Measurements from ENCODE around the gene SCN2A.

SCN2A gene

DNA sequence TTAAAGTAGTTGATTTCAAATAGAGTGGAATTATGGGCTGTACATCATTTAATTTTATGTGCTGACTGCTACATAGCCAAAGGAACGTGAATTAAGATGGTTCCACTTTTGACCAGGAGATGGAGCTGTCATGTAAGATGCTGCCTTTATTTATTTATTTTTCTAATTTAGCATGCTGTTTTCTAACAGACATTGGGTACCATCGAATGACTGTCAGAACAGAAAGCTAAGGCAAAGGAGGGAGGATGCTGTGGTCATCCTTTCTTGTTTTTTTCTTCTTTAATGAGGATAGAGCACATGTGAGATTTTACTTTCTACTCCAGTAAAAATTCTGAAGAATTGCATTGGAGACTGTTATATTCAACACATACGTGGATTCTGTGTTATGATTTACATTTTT, at the start of gene SCN2A:
TSS of gene SCN2A (plus strand) at position 185 of the 400 bp plus-strand sequence. CDS start 56,410 bp downstream, outside the sequence.
- no peak for DNase-seq

DNA sequence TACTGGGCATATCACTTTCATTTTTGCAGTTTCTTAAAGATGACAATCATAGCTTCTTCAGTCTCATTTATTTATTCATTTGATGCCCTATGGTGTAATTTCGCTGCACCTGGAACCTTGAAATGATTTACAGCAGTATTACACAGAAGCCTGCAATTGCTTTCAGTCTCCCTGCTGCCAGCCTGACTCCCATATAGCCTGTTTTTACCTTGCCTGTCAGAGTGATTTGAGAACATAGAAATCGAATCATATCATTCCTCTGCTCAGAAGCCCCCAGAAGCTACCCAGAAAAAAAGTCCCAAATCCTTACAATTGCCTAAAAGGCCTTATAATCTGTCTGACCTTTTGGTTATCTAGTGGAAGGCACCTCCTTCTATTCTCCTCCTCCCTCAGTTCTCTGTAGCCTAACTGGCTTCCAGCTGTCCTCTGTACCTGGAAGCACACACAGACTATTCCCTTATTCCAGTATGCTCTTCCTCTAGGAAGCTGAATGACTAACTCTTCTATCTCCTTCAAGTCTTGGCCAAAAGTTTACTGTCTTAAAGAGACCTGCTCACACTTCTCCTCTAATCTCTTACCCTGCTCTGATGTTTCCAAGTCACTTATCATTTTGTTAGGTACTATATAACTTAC, 48.0 kb upstream of the SCN2A start:
- no peak for DNase-seq

DNA sequence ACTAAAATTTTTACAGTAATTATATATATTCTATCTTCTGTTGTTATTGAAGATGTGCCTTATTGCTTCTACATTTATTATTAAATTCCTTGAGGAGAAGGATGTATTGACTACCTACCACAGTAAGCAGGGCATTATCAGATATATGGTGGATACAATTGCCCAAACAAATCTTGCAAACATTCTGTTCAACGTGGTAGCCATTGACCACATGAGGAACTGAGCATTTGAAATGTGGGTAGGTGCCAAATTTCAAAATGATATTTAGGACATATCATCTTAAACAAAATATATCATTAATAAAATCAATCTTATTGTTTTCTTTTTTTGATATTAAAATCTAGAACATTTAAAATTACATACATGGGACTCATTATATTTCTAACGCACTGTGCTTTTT, 46.5 kb upstream of the SCN2A start:
- no peak for DNase-seq

DNA sequence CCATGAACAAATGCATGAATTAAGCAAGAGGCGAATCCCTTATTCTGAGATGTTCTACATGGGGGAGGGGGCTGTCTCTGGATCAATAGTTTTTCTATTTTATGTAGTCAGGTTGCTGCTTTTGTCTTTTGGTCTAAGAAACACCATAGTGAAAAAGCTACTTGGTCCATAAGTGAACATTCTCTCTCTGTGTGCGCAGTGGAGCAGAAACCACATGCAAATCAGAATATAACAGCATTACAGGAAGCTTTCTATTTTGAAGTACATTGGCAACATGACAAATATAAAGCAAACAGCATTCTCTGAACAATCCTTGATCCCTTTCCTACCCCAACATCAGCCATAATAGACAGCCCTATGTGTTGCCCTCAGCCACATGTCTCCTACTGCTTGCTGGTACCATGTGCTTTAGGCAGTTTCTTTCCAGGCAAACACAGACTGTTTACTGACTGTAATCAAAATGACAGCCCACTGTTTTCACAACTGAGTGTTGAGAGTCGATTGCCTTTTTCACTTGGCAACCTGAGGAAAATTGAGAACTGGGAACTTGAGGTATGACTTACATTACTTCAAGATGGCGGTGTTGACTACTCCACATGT, 45.9 kb upstream of the SCN2A start:
- no peak for DNase-seq

DNA sequence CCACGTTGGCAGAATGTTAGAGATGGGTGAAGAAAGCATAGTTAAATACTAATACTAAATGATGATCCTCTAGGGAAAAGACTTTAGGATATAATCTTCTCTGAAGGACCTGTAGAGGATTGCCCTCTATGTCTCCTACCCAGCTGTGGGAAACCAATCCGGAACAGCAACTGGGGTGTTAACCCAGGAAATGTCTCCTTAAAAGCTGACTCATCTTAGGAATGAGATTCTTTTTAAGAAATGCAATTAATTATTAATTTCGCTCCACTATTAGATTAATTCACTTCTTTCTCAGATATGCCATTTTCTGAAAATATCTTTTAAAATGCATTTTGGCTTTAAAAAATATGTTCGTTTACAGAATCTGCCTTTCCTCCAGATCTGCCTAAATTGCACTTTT, 42.8 kb upstream of the SCN2A start:
- no peak for DNase-seq

DNA sequence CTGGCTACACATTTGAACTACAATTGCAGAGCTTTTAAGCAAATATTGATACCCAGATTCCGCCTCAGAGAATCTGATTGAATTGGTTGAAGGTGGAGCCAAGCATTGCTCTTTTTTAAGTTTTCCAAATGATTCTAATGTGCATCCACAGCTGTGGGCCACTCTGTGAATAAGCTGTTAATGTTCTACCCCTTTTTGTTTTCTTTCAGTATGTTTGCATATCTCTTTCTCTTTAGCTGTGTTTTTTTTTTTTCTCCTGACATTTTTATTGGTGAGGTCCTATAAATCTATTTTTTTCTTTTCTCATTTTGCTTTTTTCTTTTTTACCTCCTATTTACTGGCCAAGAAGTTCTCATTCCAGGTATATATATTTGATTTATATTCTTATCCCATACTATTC, 41.9 kb upstream of the SCN2A start:
- DNase-seq = no peak

DNA sequence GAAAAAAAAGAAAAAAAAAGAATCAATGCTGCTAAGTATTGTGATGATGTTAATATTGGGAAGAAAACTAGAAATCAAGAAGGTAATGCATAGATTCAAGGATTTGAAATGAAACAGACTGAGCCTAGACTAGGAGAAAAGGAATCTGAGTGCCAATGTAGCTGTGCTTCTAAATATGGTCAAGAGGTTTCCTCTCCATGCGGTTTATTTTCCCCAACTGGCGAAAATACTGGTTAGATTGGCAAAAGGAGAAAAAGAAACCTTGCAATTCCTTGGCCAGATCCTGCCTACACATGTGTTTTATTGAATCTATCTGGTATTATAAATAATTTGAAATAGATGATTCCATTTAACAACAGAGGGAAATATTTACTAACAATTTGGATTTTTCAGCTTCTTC, 41.0 kb upstream of the SCN2A start:
- no peak for DNase-seq

DNA sequence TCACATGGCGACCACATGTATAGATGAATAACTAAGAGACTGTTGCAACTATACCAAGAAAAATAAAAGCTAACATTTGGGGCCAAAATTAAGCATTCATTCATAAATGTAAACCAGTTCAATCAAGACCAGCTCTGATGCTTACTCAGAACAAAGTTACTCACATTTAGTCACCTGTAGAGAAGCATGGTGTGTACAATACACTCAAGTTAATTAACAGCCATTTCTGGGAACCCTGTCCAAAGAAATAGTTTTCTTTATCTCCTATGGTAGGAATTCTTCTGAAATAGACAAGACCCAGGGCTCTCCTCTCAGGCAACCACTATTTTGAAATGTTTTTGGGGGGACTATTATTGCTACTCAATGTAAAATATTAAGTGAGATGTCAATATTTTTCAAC, 37.0 kb upstream of the SCN2A start:
- no peak for DNase-seq

DNA sequence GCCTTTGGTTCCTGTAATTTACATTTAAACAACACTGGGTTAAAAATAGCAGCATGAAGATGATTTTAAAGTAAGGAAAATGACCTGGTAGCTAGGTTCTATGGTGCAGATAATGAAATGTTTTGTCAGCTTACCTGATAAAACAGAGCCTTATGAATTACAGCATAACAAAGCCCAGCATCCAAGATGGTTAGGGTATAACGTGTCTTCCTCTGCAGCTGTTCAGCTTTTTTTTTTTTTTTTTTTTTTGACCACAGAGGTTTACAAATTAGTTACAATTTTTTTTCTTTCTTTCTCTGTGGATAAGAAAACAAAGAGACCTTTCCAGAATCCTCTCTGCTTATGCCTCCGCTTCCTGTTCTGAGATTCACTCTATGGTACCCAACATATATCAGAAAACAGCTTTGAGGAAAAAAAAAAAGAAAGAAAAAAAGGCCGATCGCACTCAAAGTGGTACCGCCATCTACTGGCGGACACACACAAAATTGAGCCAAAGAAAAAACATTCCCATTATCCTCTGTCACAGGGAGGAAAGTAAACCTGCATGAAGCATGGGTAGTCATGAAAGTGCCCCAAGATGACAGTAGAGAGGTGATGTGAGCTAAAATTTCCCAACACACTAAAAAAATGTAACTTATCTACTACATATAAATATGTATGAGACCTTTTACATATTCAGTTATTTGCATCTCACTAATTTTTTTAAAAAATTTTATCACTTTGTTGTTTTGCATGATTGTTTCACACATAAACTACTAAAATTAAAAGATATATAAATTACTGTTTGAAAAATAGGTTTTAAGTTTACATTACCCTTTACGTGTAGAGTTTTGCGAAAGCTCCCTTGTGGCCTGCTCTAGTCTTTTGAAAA, 35.3 kb upstream of the SCN2A start, which contains the start of gene SCN3A:
TSS of gene SCN3A (minus strand) at position 362 of the 871 bp plus-strand sequence. CDS start 27,656 bp downstream, outside the sequence.
- no peak for DNase-seq

DNA sequence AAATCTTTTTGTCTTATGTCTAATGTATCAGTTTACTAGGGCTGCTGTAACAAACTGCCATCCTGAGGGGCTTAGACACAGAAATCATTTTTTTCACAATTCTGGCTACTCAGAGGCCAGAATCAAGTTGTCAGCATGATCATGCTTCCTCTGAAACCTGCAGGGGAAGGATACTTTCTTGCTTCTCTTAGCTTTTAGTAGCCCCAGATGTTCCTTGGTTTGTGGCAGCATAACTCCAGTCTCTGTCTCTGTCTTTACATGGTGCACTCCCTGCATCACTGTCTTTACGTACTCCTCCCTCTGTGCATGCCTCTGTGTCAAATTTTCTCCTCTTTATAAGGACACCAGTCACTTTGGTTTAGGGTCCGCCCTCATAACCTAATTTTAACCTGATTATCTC, 33.3 kb upstream of the SCN2A start:
- no peak for DNase-seq

DNA sequence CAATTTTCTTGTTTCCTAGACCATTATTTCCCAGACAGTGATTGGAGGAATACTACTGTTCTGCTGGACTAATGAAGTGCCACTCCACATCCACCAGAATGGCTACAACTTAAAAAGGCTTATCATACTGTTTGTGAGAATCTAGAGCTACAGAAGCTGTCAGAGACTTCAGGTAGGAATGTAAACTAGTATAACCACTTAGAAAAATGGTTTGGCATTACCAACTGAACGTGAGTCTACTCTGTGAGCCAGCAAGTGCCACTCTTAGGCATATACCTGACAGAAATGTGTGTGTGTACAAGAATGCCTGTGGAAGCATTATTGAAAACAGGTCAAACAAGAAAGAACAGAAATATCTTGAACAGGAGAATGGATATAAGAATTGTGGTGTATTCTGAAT, 31.1 kb upstream of the SCN2A start:
- no peak for DNase-seq

DNA sequence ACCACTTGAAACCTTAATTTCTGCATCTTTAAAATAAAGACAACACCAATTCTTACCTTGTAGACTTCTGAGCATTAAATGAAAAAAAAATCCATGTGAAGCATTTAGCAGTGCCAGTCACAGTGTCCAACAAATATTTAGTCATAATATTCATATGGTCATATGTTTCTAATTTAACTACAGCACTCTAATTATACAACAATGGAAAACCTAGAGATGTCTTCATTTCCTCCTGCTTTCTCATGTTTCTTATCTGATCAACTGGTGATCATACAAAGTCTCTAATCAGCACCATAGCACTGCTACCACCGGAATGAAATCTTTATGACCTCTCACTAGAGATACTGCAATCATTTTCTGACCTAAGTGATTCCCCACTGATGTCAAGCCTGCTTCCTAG, 25.1 kb upstream of the SCN2A start:
- DNase-seq = no peak

DNA sequence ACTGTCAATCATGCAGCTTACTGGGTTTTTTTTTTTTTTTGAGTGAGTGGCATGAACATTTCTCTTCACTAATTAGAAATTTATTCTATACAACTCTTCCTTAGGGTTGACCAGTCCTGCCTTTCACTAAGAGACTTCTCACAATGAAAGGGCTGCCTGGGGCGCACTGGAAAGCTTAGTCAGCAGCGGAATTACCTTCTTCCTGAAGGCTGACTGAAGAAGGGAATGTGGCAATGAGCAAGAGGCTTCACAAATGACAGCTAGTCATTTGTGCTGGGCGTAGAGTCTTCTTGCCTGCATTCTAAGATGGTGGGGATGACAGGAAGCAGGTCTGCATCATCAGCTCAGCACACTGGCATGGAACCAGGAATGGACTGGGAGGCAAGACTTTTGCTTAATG, 19.7 kb upstream of the SCN2A start:
- DNase-seq = no peak

DNA sequence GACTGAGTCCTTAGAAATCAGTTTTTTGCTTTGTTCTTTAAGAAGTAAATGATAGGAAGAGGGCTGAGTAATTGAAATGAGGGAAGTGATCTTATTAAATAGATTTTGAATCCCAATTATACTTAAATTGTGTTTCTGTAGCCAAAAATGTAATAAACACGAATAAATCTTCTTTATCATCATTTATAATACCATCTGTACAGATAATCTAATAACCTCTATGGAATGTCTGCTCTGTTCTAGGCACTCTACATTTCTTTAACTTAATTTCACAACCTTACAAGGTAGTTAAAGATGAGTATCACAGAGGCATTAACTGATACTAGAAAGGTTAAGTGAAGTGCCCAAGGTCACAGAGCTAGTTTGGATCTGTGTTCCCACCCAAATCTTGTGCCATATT, 14.3 kb upstream of the SCN2A start:
- no peak for DNase-seq

DNA sequence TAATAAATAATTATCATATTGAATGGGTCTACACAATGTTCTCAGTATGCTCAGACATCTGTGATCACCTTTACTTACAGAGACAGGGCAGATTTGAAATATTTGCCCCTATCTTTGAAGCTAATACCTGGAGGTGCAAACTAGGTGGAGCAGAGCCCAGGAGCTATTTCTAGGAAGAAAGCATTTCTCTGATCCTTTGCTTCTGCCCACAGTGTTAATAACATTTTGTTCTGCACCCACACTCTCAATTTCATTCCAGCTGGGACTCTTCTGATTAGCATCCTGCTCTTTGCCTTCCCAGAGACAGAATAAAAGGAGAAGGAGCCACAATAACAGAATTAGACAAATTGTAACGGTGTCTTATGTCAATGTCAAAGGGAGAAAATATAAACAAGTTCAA, 11.6 kb upstream of the SCN2A start:
- DNase-seq = no peak

DNA sequence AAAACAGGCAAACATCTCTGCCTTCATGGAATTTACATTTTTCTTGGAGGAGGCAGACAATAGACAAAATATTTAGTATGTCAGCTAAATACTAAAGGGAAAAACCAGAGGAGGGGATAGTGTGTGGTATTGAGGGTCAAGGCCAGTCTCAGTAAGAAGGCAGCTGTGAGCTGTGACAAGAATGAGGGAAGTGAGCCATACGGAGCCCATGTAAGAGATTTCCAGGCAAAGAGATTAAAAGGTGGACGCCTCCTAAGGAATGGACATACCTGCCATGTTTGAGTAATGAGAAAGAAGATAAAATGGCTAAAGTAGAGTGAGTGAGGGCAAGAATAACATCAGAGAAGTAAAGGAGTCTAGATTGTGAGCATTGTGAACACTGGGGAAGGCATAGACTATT, 2.2 kb upstream of the SCN2A start:
- DNase-seq = no peak

DNA sequence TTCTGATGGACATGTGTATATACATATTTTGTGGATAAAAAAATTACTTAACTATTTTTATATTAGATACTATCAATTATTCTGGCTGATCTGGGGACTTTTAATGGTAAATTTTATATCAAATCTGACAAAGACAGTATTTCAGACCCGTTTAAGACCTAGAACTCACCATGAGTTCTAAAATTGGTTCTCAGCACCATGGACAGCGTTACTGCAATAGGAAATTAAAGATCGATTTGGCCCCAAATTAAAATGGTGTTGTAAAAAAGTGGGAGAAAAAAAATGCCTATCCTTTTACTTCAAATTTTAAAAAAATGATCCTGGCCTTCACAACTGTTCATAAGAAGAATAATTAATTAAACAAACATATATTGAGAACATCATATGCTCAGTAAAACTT, 919 bp upstream of the SCN2A start:
- no peak for DNase-seq

DNA sequence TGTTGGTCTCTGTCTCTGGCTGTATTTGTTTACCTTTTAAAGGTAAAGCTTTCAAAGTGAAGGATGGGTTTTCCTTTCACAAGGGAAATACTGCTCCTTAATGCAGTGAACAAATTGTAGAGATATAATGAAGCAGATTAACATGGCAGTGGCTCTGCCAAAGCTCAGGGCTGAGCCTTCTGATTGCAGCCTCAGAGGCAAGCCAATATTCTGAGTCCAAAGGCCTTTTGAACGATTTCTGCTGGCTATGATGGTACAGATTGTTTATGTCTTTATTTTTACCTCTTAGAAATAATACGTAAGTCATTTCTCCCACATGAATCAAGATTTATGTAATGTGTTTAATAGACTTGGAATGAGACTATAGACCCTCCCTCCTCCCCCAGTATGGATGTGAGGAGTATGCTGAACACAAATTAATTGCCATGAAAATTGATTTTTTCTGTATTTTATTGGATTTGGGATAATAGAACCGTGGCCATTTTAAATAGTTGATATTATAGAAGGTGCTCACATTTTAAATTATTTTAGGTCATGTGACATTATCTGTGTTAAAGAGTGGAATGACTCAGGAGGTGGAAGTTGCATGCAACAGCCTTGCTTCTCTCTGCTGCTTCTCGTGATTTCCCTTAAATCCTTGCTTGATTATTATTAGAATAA, 772 bp downstream of the SCN2A start:
- no peak for DNase-seq

DNA sequence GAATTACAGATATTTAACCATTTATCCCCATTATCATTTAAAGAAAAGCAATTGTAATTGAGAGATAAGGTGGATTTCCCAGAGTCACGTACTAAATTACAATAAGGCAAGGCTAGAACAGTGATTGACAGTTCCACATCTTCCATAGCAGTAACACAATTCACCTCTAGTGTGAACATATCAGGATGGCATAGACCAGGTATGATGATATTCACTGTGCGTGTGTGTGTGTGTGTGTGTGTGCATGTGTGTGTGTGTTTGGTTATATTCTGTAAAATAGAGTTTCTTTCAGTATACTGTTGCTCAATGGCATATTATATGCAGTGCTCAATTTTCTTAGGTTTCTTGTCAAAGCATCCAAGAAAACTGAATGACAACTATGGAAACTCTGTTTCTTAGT, 1.7 kb downstream of the SCN2A start:
- DNase-seq = no peak

DNA sequence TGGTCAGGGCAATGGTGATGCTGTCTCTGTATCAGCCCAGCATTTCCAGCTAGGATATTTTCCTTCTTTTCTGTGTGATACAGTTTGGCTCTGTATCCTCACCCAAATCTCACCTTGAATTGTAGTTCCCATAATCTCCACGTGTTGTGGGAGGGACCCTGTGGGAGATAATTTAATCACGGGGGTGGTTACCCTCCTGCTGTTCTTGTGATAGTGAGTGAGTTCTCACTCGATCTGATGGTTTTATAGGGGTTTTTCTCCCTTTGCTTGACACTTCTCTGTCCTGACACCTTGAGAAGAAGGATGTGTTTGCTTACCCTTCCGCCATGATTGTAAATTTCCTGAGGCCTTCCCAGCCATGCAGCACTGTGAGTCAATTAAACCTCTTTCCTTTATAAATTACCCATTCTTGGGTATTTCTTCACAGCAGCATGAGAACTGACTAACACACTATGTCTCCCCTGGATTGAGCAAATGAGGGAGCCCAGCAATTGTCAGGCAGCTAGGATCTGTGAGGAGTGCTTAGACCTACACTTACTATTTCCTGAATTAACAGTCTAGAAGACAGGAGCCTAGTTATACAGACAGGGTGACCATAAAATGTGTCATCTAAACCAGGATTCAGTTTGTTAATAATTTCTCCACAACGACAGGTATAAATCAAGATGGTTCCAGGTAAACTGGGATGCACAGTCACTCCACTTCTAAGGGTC, 6.0 kb downstream of the SCN2A start:
- no peak for DNase-seq

DNA sequence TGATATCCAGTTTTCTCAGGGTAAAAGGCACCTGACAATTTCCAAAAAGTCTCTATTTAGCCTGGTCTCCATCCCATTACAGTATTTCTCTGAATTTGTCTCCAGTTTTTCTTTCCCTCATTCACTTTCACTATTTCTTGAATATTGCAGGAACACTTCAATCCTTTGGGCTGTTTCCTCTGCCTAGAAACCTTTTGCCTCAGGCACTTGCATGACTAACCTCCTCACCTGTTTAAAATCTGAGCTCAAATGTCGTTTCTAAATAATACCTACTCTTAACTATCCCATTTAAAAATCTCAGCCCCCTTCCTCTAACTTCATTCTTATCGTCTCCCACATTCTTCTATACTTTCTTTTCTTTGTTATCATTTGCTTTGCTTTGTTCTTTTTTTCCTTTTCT, 9.0 kb downstream of the SCN2A start:
- DNase-seq = no peak

DNA sequence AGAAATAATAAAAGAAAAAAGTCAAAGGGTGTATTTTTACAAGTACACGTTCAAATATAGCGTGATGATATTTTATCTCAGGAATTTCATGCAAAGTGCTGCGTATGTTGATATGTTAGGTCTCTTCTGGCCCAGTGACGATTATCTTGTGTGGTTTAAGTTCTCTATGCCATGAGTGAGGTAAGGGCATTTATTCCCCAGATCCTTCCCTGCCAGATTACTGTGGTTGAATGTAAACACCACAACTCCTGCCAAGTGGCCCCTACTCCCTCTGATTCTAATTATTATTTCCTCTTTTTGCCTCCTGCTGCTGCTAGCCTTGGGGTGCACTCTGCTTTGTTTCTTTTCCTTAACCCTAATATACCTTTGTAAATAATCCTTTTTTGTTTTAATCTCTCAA, 12.2 kb downstream of the SCN2A start:
- DNase-seq = no peak

DNA sequence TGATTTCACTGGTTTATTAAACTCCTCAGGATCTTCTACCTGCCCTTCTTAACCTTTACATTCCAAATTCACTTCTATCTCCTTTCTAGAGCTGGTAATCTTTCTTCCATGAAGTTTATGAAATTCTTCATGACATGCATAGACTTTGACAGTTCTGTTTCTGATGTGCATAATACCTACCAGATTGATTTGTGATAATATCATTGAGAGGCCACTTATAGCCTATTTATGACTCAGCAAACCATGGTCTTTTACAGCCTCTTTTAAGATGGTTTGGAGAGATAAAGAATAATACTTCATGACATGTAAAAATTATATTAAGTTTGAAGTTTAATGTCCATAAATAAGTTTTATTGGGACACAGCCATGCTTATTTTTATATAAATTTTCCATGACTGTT, 14.0 kb downstream of the SCN2A start:
- DNase-seq = no peak
